ENCODE measurements around the gene WDR72.

- TF ChIP-seq CTCF (IDR thresholded peaks at IDR 0.05; ENCODE audit: insufficient read depth, low read depth, low read length) (no peak), EZH2 (IDR thresholded peaks at IDR 0.05; ENCODE audit: insufficient read depth, low read length) (peak; percentile 32)
Observed at GRCh38 chr15:53759411-53759931, at the start of gene WDR72.
